ENCODE results near the gene CDH10.

DNA sequence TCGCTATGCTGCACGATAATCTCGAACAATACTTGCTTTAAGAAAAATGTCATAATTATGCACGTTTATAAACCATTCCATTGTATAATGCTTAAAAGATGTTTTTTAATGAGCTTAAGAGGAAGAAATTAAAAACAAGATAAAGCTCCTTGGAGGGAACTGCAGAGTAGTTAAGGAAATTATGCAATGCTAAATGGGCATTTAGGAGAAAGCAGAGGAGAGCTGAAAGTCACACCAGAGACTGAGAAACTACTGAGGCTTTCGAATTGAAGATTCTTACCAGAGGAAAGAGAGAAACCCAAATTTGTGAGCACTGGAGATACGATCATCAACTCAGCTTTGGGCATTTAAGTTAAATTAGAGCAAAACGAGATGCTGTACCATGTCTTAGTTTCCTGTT lies 119.4 kb downstream of the CDH10 start:
- TF ChIP-seq, protein P1, sequence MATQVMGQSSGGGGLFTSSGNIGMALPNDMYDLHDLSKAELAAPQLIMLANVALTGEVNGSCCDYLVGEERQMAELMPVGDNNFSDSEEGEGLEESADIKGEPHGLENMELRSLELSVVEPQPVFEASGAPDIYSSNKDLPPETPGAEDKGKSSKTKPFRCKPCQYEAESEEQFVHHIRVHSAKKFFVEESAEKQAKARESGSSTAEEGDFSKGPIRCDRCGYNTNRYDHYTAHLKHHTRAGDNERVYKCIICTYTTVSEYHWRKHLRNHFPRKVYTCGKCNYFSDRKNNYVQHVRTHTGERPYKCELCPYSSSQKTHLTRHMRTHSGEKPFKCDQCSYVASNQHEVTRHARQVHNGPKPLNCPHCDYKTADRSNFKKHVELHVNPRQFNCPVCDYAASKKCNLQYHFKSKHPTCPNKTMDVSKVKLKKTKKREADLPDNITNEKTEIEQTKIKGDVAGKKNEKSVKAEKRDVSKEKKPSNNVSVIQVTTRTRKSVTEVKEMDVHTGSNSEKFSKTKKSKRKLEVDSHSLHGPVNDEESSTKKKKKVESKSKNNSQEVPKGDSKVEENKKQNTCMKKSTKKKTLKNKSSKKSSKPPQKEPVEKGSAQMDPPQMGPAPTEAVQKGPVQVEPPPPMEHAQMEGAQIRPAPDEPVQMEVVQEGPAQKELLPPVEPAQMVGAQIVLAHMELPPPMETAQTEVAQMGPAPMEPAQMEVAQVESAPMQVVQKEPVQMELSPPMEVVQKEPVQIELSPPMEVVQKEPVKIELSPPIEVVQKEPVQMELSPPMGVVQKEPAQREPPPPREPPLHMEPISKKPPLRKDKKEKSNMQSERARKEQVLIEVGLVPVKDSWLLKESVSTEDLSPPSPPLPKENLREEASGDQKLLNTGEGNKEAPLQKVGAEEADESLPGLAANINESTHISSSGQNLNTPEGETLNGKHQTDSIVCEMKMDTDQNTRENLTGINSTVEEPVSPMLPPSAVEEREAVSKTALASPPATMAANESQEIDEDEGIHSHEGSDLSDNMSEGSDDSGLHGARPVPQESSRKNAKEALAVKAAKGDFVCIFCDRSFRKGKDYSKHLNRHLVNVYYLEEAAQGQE (IDR thresholded peaks at IDR 0.05; ENCODE audit: insufficient read depth in 1 of 2, low read depth in 2 of 2, low read length in 2 of 2): no peak
- TF ChIP-seq POLR2AphosphoS5 (IDR thresholded peaks at IDR 0.05; ENCODE audit: low read depth, low read length): no peak
